IPS-15b (cell line): ENCODE measurements around the gene PADI1.

Experiments
- H3K27me3 ChIP-seq: one replicate; pipeline ENCODE4 v1.6.1; 2013; ENCODE audit warnings: low read length; ENCODE audit not compliant: control insufficient read depth, insufficient read depth
- H3K36me3 ChIP-seq: one replicate; pipeline ENCODE4 v1.6.1; 2013; ENCODE audit warnings: low read length; ENCODE audit not compliant: control insufficient read depth, insufficient read depth
- H3K4me1 ChIP-seq: one replicate; pipeline ENCODE4 v1.6.1; 2013; ENCODE audit warnings: mild to moderate bottlenecking, low read length; ENCODE audit not compliant: control insufficient read depth, insufficient read depth
- H3K4me3 ChIP-seq: one replicate; pipeline ENCODE4 v1.5.1; 2013; ENCODE audit warnings: low read depth, low read length
- H3K9ac ChIP-seq: one replicate; pipeline ENCODE4 v1.6.1; 2013; ENCODE audit warnings: low read depth, mild to moderate bottlenecking, low read length
- H3K9me3 ChIP-seq: one replicate; pipeline ENCODE4 v1.6.1; 2013; ENCODE audit warnings: mild to moderate bottlenecking, low read length; ENCODE audit not compliant: control insufficient read depth, insufficient read depth

Gene PADI1

GRCh38 chr1:17167041-17167785 lies 37.7 kb upstream of the PADI1 start:
- no peaks in the 10 kb centered on the region for H3K27me3 ChIP-seq
- H3K9me3 ChIP-seq, result no peaks in the 10 kb centered on the region
- H3K36me3 ChIP-seq, result no peaks in the 10 kb centered on the region
- no peak overlapping the region for H3K4me3 ChIP-seq
- H3K4me1 ChIP-seq, result no peaks in the 10 kb centered on the region
- H3K9ac ChIP-seq, result no peak overlapping the region

DNA sequence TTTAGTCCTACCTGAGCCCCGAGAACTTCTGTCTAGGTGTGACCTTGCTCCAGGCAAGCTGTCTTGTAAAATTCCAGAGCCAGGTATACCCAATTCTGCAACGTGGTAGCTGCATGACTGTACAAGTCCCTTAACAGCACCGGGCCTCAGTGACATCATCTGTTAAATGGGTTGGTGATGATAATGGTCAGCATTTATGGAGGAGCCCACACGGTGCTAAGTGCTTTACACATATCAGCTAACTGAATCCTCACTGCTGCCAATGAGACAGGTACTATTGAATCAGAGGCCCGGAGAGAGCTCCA lies 37.2 kb upstream of the PADI1 start:
- no peaks in the 10 kb centered on the region for H3K27me3 ChIP-seq
- H3K36me3 ChIP-seq, result no peaks in the 10 kb centered on the region
- H3K9me3 ChIP-seq, result no peaks in the 10 kb centered on the region
- no peak overlapping the region for H3K4me3 ChIP-seq
- H3K4me1 ChIP-seq, result no peaks in the 10 kb centered on the region
- H3K9ac ChIP-seq, result no peak overlapping the region

DNA sequence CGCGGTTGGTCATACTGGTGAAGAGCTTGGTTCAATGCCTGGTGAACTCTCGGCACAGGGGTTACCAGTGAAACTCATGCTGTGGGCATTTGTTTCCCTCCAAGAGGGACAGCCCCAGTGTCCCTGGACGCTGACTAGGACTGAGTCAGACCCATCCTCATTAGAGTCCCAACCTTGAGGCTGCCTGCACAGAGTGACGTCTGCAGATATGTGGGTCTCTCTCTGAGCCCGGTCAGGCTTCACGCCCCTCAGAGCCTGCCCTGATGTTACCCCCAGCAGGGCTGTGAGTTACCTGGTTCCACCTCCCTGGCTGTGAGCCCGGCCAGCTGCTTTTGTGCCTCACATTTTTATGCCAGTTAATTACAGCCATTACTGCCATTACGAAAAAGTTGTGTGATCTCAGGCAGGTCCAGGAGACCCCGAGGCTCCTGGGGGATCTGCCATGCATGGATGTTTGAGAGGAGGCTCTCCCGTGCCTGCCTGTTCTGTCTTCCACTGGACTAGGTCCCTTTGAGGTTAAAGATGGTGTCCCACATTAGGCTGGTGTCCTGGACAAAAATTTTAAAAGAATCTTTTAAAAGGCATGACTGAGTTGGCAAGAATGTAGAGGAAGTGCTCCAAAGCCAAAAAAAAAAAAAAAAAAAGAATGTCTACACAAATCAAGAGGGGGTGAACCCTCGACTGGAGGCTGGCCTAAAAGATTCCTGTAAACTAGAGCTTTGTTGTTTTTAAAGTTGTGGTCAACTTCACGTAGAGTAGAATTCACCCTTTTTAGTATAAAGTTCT lies 36.6 kb upstream of the PADI1 start:
- Histone ChIP-seq H3K27me3 (no peaks in the 10 kb centered on the region), H3K36me3 (no peaks in the 10 kb centered on the region), H3K9ac (no peak overlapping the region), H3K4me3 (no peak overlapping the region), H3K4me1 (no peaks in the 10 kb centered on the region), H3K9me3 (no peaks in the 10 kb centered on the region)

DNA sequence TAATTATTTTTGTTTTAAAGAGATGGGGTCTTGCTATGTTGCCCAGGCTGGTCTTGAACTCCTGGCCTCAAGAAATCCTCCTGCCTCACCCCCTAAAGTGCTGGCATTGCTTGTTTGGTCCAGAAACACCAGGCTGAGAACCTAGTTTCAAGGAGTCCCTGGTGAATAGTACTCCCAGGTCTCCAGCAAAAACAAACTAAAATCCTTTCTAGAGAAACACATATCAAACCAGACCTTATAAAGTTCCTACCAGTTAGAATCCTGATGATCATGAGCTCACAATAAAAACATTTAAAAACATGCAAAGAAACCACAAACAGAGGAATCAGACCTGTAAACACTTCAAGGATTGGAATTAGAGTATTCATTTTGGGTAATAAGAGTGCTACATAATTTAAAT lies 34.4 kb upstream of the PADI1 start:
- no peak overlapping the region for H3K4me3 ChIP-seq
- H3K4me1 ChIP-seq, result no peaks in the 10 kb centered on the region
- no peak overlapping the region for H3K9ac ChIP-seq
- no peaks in the 10 kb centered on the region for H3K36me3 ChIP-seq
- no peaks in the 10 kb centered on the region for H3K27me3 ChIP-seq
- H3K9me3 ChIP-seq, result no peaks in the 10 kb centered on the region

- no peak overlapping the region for H3K9ac ChIP-seq
- H3K4me1 ChIP-seq, result no peaks in the 10 kb centered on the region
- H3K4me3 ChIP-seq, result no peak overlapping the region
- H3K9me3 ChIP-seq, result no peaks in the 10 kb centered on the region
- H3K27me3 ChIP-seq, result no peaks in the 10 kb centered on the region
- no peaks in the 10 kb centered on the region for H3K36me3 ChIP-seq
These were observed 31.7 kb upstream of the PADI1 start for GRCh38 chr1:17173217-17173616.

- H3K27me3 ChIP-seq, result no peaks in the 10 kb centered on the region
- H3K9ac ChIP-seq, result no peak overlapping the region
- H3K4me3 ChIP-seq, result no peak overlapping the region
- H3K36me3 ChIP-seq, result no peaks in the 10 kb centered on the region
- no peaks in the 10 kb centered on the region for H3K4me1 ChIP-seq
- no peaks in the 10 kb centered on the region for H3K9me3 ChIP-seq
These were observed 28.4 kb upstream of the PADI1 start for GRCh38 chr1:17176306-17177061.

DNA sequence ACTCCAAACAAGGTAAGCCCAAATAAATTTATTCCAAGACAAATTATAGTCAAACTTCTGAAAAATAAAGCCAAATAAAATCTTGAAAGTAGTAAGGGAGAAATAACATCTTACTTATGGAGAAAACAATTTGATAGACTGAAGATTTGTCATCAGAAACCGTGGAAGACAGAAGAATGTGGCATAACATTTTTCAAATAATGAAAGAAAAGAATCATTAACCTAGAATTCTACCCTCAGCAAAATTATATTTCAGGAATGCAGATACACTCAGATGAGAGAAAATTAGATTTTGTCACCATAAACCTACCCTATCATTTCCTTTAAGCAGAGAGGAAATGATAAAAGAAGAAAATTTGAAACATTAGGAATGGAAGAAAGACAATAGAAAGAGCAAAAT lies 27.3 kb upstream of the PADI1 start:
- no peak overlapping the region for H3K4me3 ChIP-seq
- H3K4me1 ChIP-seq, result no peaks in the 10 kb centered on the region
- no peaks in the 10 kb centered on the region for H3K27me3 ChIP-seq
- H3K36me3 ChIP-seq, result no peaks in the 10 kb centered on the region
- no peak overlapping the region for H3K9ac ChIP-seq
- H3K9me3 ChIP-seq, result no peaks in the 10 kb centered on the region

GRCh38 chr1:17181781-17182464 lies 23.0 kb upstream of the PADI1 start:
- H3K4me1 ChIP-seq, result no peaks in the 10 kb centered on the region
- H3K9ac ChIP-seq, result no peak overlapping the region
- H3K4me3 ChIP-seq, result no peak overlapping the region

DNA sequence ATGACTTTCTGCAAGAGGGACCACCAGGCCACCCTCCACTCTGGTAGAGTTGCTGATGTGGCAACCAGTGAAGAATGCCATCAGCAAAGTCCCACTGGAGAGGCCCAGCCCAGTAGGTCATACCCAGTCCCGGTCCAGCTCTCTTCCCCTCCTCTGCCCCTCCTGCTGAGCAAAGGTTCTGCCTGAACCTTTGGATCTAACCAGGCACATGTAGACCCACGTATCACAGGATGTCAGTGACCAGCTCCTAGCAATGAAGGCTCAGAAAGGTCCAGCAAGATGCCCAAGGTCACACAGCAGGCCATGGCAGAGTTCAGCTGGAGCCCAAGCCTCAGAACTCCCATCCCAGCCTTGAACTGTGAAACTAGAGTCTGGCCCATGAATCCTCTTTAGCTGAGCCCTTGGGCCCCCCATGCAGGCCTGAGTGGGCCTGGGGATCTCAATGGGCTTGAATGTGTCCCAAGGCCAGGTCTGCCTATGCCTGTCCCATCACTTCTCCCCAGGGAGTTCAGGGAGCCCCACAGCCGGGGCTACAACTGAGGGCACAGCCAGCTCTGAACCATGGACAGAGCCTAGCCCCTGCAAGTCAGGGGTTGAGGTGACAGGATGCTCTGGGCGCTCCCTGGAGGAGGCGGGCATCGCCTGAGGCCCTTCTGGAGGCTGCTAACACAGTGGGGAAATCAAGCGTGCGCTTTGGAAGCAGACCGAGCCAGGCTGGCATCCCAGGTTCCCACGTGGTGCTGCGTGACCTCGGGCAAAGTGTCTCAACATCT lies 21.4 kb upstream of the PADI1 start:
- H3K27me3 ChIP-seq, result no peaks in the 10 kb centered on the region
- H3K36me3 ChIP-seq, result no peaks in the 10 kb centered on the region
- no peak overlapping the region for H3K4me3 ChIP-seq
- no peak overlapping the region for H3K9ac ChIP-seq
- H3K9me3 ChIP-seq, result no peaks in the 10 kb centered on the region
- no peaks in the 10 kb centered on the region for H3K4me1 ChIP-seq

More at GRCh38 chr1:17181781-17182464, 23.0 kb upstream of the PADI1 start:
- no peaks in the 10 kb centered on the region for H3K9me3 ChIP-seq
- H3K36me3 ChIP-seq, result no peaks in the 10 kb centered on the region
- H3K27me3 ChIP-seq, result no peaks in the 10 kb centered on the region

DNA sequence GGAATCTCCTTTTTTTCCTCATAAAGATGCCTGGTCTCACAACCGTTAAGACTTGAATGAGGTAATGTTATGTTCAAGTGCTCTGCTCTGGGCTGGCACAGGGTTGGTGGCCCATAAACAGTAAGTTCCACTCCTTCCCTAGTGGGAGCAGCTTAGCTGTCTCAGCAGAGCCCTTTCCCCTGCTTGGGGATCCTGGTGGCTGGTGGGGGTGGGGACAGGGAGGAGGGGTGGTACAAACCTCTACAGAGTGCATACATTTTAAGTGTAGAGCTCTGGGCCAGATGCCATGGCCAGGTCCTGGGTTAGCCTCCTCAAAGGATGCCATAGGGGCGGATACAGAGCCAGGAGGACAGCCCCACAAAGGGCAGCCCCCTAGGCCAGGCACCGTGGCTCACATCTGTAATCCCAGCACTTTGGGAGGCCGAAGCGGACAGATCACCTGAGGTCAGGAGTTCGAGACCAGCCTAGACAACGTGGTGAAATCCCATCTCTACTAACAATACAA lies 20.7 kb upstream of the PADI1 start:
- H3K4me1 ChIP-seq, result no peaks in the 10 kb centered on the region
- H3K27me3 ChIP-seq, result no peaks in the 10 kb centered on the region
- H3K36me3 ChIP-seq, result no peaks in the 10 kb centered on the region
- H3K9me3 ChIP-seq, result no peaks in the 10 kb centered on the region
- H3K9ac ChIP-seq, result no peak overlapping the region
- H3K4me3 ChIP-seq, result no peak overlapping the region
